ENCODE measurements around the gene PDK2. TPM values are rescaled to one million over a fixed set of nuclear protein-coding genes. Genes with fewer than 3 reads are reported as not detected.
A peak's percentile ranks its signal among the peaks of the same experiment; 100 is the strongest.

The PDK2 gene
- total RNA-seq, 1 donor from 2014 or later: 12.6 TPM

DNA sequence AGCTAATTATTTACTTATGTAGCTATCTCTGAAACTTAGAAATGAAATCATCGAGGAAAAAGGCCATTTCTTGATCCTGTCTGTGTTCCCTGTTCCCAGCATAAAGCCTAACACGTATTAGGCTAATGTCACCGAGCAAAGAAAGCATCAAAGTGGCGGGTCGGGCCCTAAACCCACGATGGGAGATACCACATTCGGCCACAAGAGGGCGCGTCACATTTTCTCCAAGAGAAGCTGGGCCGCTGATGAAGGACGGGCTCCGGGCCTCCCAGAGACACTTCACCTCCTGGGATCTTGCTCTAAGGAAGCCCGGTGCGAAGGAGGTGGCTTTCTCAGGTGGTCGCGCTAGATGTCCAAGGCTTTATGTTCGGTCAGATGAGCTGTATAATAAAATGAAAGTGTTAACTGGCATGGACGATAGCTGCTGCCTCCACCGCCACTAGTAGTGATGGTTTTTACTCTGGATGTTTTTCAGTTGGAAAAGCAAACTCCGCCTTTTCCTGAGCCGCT, 853 bp upstream of the PDK2 start:
- peak overlapping the region; percentile 35 for H2AFZ ChIP-seq (replicated peaks)
- Mint-ChIP-seq H3K4me3 (peak overlapping the region; percentile 99), H3K27ac (no peak overlapping the region), H3K4me1 (peaks cover 23% of the 10 kb centered on the region), H3K27me3 (ENCODE audit: insufficient read depth, low read depth) (peaks cover 18% of the 10 kb centered on the region), H3K36me3 (peaks cover 7% of the 10 kb centered on the region), H3K9me3 (no peaks in the 10 kb centered on the region)
- peak; percentile 94 for DNase-seq (ENCODE audit: low spot score)
- H4K20me1 ChIP-seq (ENCODE audit: low read depth): no peaks in the 10 kb centered on the region
- H3K4me3 ChIP-seq: peak overlapping the region; percentile 99
- H3K79me2 ChIP-seq (ENCODE audit: low read depth): peaks cover 13% of the 10 kb centered on the region
- no peak overlapping the region for H3K27ac ChIP-seq
- H3F3A ChIP-seq (ENCODE audit: low read depth): peaks cover 4% of the 10 kb centered on the region
- H3K4me1 ChIP-seq: peaks cover 13% of the 10 kb centered on the region
- no peak overlapping the region for H3K9ac ChIP-seq
- H3K36me3 ChIP-seq: no peaks in the 10 kb centered on the region
- H3K27me3 ChIP-seq: no peaks in the 10 kb centered on the region
- no peaks in the 10 kb centered on the region for H3K9me3 ChIP-seq (ENCODE audit: low read depth)
- H3K4me2 ChIP-seq: peak overlapping the region; percentile 98
- TF ChIP-seq EZH2phosphoT487 (IDR thresholded peaks at IDR 0.05) (no peak), EZH2 (IDR thresholded peaks at IDR 0.05) (no peak)
- TF ChIP-seq, protein P1, sequence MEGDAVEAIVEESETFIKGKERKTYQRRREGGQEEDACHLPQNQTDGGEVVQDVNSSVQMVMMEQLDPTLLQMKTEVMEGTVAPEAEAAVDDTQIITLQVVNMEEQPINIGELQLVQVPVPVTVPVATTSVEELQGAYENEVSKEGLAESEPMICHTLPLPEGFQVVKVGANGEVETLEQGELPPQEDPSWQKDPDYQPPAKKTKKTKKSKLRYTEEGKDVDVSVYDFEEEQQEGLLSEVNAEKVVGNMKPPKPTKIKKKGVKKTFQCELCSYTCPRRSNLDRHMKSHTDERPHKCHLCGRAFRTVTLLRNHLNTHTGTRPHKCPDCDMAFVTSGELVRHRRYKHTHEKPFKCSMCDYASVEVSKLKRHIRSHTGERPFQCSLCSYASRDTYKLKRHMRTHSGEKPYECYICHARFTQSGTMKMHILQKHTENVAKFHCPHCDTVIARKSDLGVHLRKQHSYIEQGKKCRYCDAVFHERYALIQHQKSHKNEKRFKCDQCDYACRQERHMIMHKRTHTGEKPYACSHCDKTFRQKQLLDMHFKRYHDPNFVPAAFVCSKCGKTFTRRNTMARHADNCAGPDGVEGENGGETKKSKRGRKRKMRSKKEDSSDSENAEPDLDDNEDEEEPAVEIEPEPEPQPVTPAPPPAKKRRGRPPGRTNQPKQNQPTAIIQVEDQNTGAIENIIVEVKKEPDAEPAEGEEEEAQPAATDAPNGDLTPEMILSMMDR (IDR thresholded peaks at IDR 0.05): peak; percentile 81

DNA sequence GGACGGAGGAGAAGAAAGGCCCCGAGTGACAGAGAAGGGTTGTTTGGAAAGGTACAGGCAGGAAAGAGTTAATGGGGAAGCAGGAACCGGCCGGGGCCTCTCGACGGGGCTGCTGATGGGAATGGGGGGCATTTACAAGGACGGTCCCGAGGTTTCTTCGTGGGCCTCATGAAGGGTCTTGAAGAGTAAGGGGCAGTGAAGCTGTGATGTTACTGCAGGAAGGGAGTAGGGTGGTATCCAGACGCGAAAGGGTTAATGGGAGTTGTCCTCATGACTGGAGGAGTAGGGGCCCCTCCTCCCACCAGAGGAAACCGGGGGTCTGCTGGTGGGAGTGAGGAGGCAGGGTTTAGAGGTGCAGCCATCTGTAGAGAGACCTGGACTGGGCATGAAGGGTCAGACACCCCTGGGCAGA, 481 bp downstream of the PDK2 start:
- Mint-ChIP-seq H3K4me3 (peak overlapping the region; percentile 99), H3K36me3 (peaks cover 7% of the 10 kb centered on the region), H3K4me1 (peaks cover 32% of the 10 kb centered on the region), H3K27ac (peak overlapping the region; percentile 95), H3K27me3 (ENCODE audit: insufficient read depth, low read depth) (peaks cover 22% of the 10 kb centered on the region), H3K9me3 (no peaks in the 10 kb centered on the region)
- Histone ChIP-seq H3K4me3 (peak overlapping the region; percentile 99), H3F3A (ENCODE audit: low read depth) (peaks cover 4% of the 10 kb centered on the region), H3K27me3 (no peaks in the 10 kb centered on the region), H2AFZ (replicated peaks) (peak overlapping the region; percentile 93), H3K4me1 (peaks cover 13% of the 10 kb centered on the region), H3K27ac (no peak overlapping the region), H3K9ac (peak overlapping the region; percentile 74), H3K9me3 (ENCODE audit: low read depth) (no peaks in the 10 kb centered on the region), H3K36me3 (no peaks in the 10 kb centered on the region), H3K79me2 (ENCODE audit: low read depth) (peaks cover 13% of the 10 kb centered on the region), H3K4me2 (peak overlapping the region; percentile 98), H4K20me1 (ENCODE audit: low read depth) (no peaks in the 10 kb centered on the region)
- DNase-seq (ENCODE audit: low spot score): peak; percentile 58
- TF ChIP-seq, protein P1 (IDR thresholded peaks at IDR 0.05): no peak
- TF ChIP-seq EZH2 (IDR thresholded peaks at IDR 0.05) (no peak), EZH2phosphoT487 (IDR thresholded peaks at IDR 0.05) (no peak)

DNA sequence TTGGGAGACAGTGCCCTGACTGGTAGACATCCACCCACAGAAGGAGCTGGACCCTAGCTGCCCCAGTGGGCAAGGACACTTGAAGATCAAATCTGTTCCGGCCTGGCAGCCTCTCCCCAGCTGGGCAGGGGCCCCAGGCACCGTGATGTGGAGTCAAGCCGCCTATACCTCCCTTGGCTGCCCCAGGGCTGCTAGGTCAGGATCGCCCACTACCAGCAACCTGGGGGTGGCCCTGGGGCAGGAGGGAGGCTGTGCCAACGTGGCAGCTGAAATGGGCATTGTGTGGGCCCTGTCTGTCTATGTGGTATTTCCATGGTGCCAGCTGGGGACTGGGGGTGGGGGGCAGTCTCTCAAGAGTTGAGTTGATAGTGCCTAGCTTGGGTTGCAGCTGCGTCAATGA, 941 bp downstream of the PDK2 start:
- no peak overlapping the region for H3K27ac ChIP-seq
- H2AFZ ChIP-seq (replicated peaks): peak overlapping the region; percentile 93
- Mint-ChIP-seq H3K36me3 (peaks cover 7% of the 10 kb centered on the region), H3K4me1 (peaks cover 36% of the 10 kb centered on the region), H3K4me3 (peak overlapping the region; percentile 99), H3K9me3 (no peaks in the 10 kb centered on the region), H3K27ac (no peak overlapping the region), H3K27me3 (ENCODE audit: insufficient read depth, low read depth) (peaks cover 22% of the 10 kb centered on the region)
- peak overlapping the region; percentile 98 for H3K4me2 ChIP-seq
- peaks cover 4% of the 10 kb centered on the region for H3F3A ChIP-seq (ENCODE audit: low read depth)
- DNase-seq (ENCODE audit: low spot score): no peak
- TF ChIP-seq, protein P1 (IDR thresholded peaks at IDR 0.05): no peak
- no peak for TF ChIP-seq EZH2phosphoT487 (IDR thresholded peaks at IDR 0.05)
- no peak for TF ChIP-seq EZH2 (IDR thresholded peaks at IDR 0.05)
- no peaks in the 10 kb centered on the region for H3K9me3 ChIP-seq (ENCODE audit: low read depth)
- H4K20me1 ChIP-seq (ENCODE audit: low read depth): peaks cover 1% of the 10 kb centered on the region
- peak overlapping the region; percentile 74 for H3K9ac ChIP-seq
- peaks cover 16% of the 10 kb centered on the region for H3K4me1 ChIP-seq
- peak overlapping the region; percentile 99 for H3K4me3 ChIP-seq
- peaks cover 13% of the 10 kb centered on the region for H3K79me2 ChIP-seq (ENCODE audit: low read depth)
- no peaks in the 10 kb centered on the region for H3K36me3 ChIP-seq
- H3K27me3 ChIP-seq: no peaks in the 10 kb centered on the region

Data from neural progenitor cell (in vitro differentiated cells).